Measurements from ENCODE around the gene OR52D1.

- TF ChIP-seq ZNF70 (CRISPR knock-in tag; IDR thresholded peaks at IDR 0.05): no peak
- no peak for TF ChIP-seq RARB (CRISPR knock-in tag; IDR thresholded peaks at IDR 0.05)
- no peak for TF ChIP-seq CSRNP3 (CRISPR knock-in tag; IDR thresholded peaks at IDR 0.05)
- no peak for TF ChIP-seq CREB5 (CRISPR knock-in tag; IDR thresholded peaks at IDR 0.05; ENCODE audit: low read depth)
- no peak for TF ChIP-seq ZFP30 (CRISPR knock-in tag; IDR thresholded peaks at IDR 0.05)
- TF ChIP-seq ARNTL (CRISPR knock-in tag; IDR thresholded peaks at IDR 0.05; ENCODE audit: borderline replicate concordance, low read depth): no peak
- no peak for TF ChIP-seq ISL1 (CRISPR knock-in tag; IDR thresholded peaks at IDR 0.05)
- no peak for TF ChIP-seq ZFP3 (CRISPR knock-in tag; IDR thresholded peaks at IDR 0.05)
These were observed 27.4 kb upstream of the OR52D1 start for GRCh38 chr11:5460983-5461621.
